Endodermal cell (in vitro differentiated cells): ENCODE data around the gene C16orf87. TPM values are rescaled to one million over a fixed set of nuclear protein-coding genes. Genes with fewer than 3 reads are reported as not detected.

Source experiments
- DNase-seq: peaks from one replicate; pipeline ENCODE4 v3.0.0-alpha.2; 2017
- H3K27ac ChIP-seq: 2 replicates; pipeline ENCODE4 v1.5.1; 2013; ENCODE audit warnings: mild to moderate bottlenecking, low read depth, low read length, moderate library complexity
- H3K27me3 ChIP-seq: 2 replicates; pipeline ENCODE4 v1.6.1; 2013; ENCODE audit warnings: mild to moderate bottlenecking, low read length, moderate library complexity; ENCODE audit not compliant: insufficient read depth, control insufficient read depth, poor library complexity, severe bottlenecking
- H3K36me3 ChIP-seq: 2 replicates; pipeline ENCODE4 v1.7.0; 2013; ENCODE audit warnings: mild to moderate bottlenecking, low read length, moderate library complexity; ENCODE audit not compliant: control insufficient read depth, insufficient read depth
- H3K4me1 ChIP-seq: one replicate; pipeline ENCODE4 v1.7.0; 2013; ENCODE audit warnings: low read length; ENCODE audit not compliant: control insufficient read depth, insufficient read depth
- H3K4me3 ChIP-seq: 2 replicates; pipeline ENCODE4 v1.5.1; 2013; ENCODE audit warnings: mild to moderate bottlenecking, low read length, moderate library complexity
- H3K9ac ChIP-seq: 2 replicates; pipeline ENCODE4 v1.6.1; 2013; ENCODE audit warnings: mild to moderate bottlenecking, low read length, moderate library complexity; ENCODE audit not compliant: poor library complexity, severe bottlenecking; ENCODE audit errors: extremely low read depth
- H3K9me3 ChIP-seq: 2 replicates; pipeline ENCODE4 v1.6.1; 2013; ENCODE audit warnings: mild to moderate bottlenecking, low read length, moderate library complexity; ENCODE audit not compliant: control insufficient read depth
- H3K27ac Mint-ChIP-seq: 2 replicates; pipeline ENCODE4 v1.8.0; 2020; ENCODE audit warnings: mixed read lengths
- H3K27me3 Mint-ChIP-seq: 2 replicates; pipeline ENCODE4 v1.8.0; 2021; ENCODE audit warnings: mild to moderate bottlenecking, mixed read lengths; ENCODE audit not compliant: insufficient read depth
- H3K36me3 Mint-ChIP-seq: 2 replicates; pipeline ENCODE4 v1.8.0; 2020; ENCODE audit warnings: low read depth, mixed read lengths
- H3K4me1 Mint-ChIP-seq: 2 replicates; pipeline ENCODE4 v1.8.0; 2020; ENCODE audit warnings: mixed read lengths
- H3K4me3 Mint-ChIP-seq: 2 replicates; pipeline ENCODE4 v1.8.0; 2020; ENCODE audit warnings: mild to moderate bottlenecking, moderate library complexity, mixed read lengths
- H3K9me3 Mint-ChIP-seq: 2 replicates; pipeline ENCODE4 v1.8.0; 2020; ENCODE audit warnings: mild to moderate bottlenecking, mixed read lengths
- WGBS, 2 experiments: methylation state at CpG; one replicate each; pipeline versions ENCODE4 v1.1.5 to v1.1.7; 2013; ENCODE audit warnings: missing lambda C conversion rate in 2 of 2, mixed read lengths in 1 of 2; ENCODE audit not compliant: insufficient coverage in 1 of 2, insufficient read length in 1 of 2; 5-methylcytosine and 5-hydroxymethylcytosine counted together
- total RNA-seq, 2 donors: library from RNA; stranded (reverse); fragmentation: NEBNext Ultra II Directional in 1 of 2; extraction: Animal tissue kit (Norgen Biotek cat#: 25700) in 1 of 2; gene quantifications; 2 replicates in 1 of 2; 3 replicates in 1 of 2; pipeline ENCODE4 v1.2.1, GENCODE V29; 2021
- TF ChIP-seq, protein P1 (sequence below): fragments of 200-600 bp; sonication (generic); conservative IDR thresholded peaks from 2 replicates; pipeline ENCODE4 v1.5.0; 2021; ENCODE audit warnings: antibody characterized with exemption, mild to moderate bottlenecking

The C16orf87 gene
- total RNA-seq, 2 donors from 2014 or later: 20.6 to 22.7 TPM

DNA sequence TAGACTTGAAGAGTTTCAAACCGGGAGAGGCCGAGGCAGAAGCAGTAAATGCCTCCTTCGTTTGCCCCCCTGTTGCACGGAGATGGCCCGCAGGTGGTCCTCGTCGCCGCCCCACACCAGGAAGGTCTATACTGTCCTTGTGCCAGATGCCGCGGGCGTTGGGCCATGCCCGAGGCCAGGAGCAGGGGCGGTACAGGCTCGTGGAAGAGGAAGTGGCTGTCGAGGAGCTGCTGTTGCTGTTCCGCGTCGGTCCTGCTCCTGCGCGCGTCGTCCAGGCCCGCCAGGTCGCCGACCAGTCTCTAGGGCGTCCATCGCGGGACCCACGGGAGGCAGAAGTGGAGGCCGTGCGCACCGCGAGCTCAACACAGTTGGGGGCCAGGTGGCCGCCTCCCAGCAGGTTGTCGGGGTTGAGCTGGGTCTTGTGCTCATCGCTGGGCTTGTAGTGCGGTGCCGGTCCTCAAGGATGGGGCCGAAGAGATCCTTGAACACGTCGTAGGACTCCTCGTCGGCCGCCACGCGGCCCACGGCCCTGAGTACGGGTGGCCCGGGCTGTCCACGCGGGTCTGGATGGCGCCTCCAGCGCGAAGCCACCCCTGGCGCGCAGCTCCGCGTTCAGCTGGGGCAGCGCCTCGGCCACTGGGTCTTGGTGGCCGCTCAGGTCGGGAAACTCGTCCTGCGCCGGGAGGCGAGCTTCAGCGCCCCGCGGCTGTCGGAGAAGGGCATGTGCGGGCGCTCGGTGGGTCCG is 13.1 kb upstream of the C16orf87 start:
- no peaks in the 10 kb centered on the region for H3K36me3 ChIP-seq
- TF ChIP-seq, protein P1, sequence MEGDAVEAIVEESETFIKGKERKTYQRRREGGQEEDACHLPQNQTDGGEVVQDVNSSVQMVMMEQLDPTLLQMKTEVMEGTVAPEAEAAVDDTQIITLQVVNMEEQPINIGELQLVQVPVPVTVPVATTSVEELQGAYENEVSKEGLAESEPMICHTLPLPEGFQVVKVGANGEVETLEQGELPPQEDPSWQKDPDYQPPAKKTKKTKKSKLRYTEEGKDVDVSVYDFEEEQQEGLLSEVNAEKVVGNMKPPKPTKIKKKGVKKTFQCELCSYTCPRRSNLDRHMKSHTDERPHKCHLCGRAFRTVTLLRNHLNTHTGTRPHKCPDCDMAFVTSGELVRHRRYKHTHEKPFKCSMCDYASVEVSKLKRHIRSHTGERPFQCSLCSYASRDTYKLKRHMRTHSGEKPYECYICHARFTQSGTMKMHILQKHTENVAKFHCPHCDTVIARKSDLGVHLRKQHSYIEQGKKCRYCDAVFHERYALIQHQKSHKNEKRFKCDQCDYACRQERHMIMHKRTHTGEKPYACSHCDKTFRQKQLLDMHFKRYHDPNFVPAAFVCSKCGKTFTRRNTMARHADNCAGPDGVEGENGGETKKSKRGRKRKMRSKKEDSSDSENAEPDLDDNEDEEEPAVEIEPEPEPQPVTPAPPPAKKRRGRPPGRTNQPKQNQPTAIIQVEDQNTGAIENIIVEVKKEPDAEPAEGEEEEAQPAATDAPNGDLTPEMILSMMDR: no peak
- no peak overlapping the region for H3K9ac ChIP-seq
- no peaks in the 10 kb centered on the region for H3K4me1 ChIP-seq
- H3K4me3 ChIP-seq: no peak overlapping the region
- no peak overlapping the region for H3K27ac Mint-ChIP-seq
- no peak overlapping the region for H3K27ac ChIP-seq
- no peaks in the 10 kb centered on the region for H3K27me3 ChIP-seq
- H3K9me3 ChIP-seq: peaks cover 10% of the 10 kb centered on the region
- H3K4me3 Mint-ChIP-seq: no peak overlapping the region
- no peaks in the 10 kb centered on the region for H3K36me3 Mint-ChIP-seq
- peaks cover 17% of the 10 kb centered on the region for H3K9me3 Mint-ChIP-seq
- WGBS, 2 experiments: 93 to 96% methylated on average over 50 to 74 of the region's 74 CpGs
- no peaks in the 10 kb centered on the region for H3K27me3 Mint-ChIP-seq
- peaks cover 4% of the 10 kb centered on the region for H3K4me1 Mint-ChIP-seq
- no peak for DNase-seq

GRCh38 chr16:46842192-46842895 is 11.4 kb upstream of the C16orf87 start:
- WGBS, 2 experiments: 93 to 96% methylated on average over 14 to 18 of the region's 18 CpGs
- DNase-seq: no peak
- Mint-ChIP-seq H3K9me3 (peaks cover 17% of the 10 kb centered on the region), H3K27ac (no peak overlapping the region), H3K36me3 (no peaks in the 10 kb centered on the region), H3K27me3 (no peaks in the 10 kb centered on the region), H3K4me3 (no peak overlapping the region), H3K4me1 (peaks cover 4% of the 10 kb centered on the region)
- Histone ChIP-seq H3K27ac (no peak overlapping the region), H3K36me3 (no peaks in the 10 kb centered on the region), H3K4me3 (no peak overlapping the region), H3K27me3 (no peaks in the 10 kb centered on the region), H3K9me3 (peaks cover 10% of the 10 kb centered on the region), H3K4me1 (no peaks in the 10 kb centered on the region), H3K9ac (no peak overlapping the region)
- TF ChIP-seq, protein P1: no peak

GRCh38 chr16:46839986-46840443 is 9.0 kb upstream of the C16orf87 start:
- Mint-ChIP-seq H3K36me3 (no peaks in the 10 kb centered on the region), H3K27ac (no peak overlapping the region), H3K4me3 (no peak overlapping the region), H3K4me1 (peaks cover 4% of the 10 kb centered on the region), H3K9me3 (peaks cover 17% of the 10 kb centered on the region), H3K27me3 (no peaks in the 10 kb centered on the region)
- H3K27me3 ChIP-seq: no peaks in the 10 kb centered on the region
- 82 to 93% methylated on average over 4 to 11 of the region's 11 CpGs for WGBS, 2 experiments
- no peak for DNase-seq
- H3K9ac ChIP-seq: no peak overlapping the region
- no peaks in the 10 kb centered on the region for H3K4me1 ChIP-seq
- H3K4me3 ChIP-seq: no peak overlapping the region
- peaks cover 10% of the 10 kb centered on the region for H3K9me3 ChIP-seq
- H3K36me3 ChIP-seq: no peaks in the 10 kb centered on the region
- TF ChIP-seq, protein P1: no peak
- H3K27ac ChIP-seq: no peak overlapping the region
